Vagina (tissue), 2 donors: ENCODE results near the gene SLC16A9.

Experiments used
- POLR2AphosphoS5 ChIP-seq, 2 donors: sonication (generic); formaldehyde crosslinking; IDR thresholded peaks; one replicate each; pipeline ENCODE4 v1.9.0; 2017; ENCODE audit warnings: antibody characterized with exemption in 2 of 2, mild to moderate bottlenecking in 2 of 2, low read depth in 1 of 2; ENCODE audit not compliant: insufficient read depth in 1 of 2
- TF ChIP-seq, protein P1 (sequence below), 3 experiments: fragments of 450-650 bp in 2 of 3; fragments of 200-600 bp in 1 of 3; sonication (generic) in 1 of 3; IDR thresholded peaks; one replicate each; pipeline ENCODE4 v1.5.1; 2017 to 2019; ENCODE audit warnings: antibody characterized with exemption in 3 of 3, mild to moderate bottlenecking in 2 of 3, moderate library complexity in 2 of 3

DNA sequence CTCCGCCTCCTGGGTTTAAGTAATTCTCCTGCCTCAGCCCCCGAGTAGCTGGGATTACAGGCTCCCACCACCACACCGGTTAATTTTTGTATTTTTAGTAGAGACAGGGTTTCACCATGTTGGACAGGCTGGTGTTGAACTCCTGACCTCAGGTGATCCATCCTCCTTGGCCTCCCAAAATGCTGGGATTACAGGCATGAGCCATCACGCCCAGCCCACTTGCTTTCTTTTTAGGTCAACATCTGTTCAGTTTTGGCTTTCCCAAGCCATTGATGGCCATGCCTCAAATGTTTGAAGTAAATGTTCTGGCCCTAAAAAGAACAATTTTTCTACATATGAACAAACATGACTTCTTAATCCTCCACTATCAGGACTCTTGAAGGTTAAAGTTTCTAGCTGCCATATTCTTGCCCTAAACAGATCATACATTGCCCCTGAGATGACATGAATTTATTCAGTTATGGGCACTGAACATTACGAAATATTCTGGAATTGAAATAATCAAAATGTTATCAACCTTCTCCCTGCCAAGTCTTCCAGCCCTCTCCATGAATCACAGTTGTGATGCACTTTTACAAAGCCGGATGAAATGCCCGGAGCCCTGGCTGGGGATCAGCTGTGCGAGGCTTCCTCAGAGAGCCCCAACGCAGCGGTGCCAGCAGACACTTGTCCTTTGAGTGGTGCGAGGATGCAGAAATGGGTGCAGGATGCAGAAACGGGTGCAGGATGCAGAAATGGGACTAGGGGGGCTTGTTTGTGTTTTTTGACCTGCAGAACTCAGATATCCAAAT is 40.7 kb upstream of the SLC16A9 start:
- TF ChIP-seq, protein P1, sequence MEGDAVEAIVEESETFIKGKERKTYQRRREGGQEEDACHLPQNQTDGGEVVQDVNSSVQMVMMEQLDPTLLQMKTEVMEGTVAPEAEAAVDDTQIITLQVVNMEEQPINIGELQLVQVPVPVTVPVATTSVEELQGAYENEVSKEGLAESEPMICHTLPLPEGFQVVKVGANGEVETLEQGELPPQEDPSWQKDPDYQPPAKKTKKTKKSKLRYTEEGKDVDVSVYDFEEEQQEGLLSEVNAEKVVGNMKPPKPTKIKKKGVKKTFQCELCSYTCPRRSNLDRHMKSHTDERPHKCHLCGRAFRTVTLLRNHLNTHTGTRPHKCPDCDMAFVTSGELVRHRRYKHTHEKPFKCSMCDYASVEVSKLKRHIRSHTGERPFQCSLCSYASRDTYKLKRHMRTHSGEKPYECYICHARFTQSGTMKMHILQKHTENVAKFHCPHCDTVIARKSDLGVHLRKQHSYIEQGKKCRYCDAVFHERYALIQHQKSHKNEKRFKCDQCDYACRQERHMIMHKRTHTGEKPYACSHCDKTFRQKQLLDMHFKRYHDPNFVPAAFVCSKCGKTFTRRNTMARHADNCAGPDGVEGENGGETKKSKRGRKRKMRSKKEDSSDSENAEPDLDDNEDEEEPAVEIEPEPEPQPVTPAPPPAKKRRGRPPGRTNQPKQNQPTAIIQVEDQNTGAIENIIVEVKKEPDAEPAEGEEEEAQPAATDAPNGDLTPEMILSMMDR (IDR thresholded peaks at IDR 0.05) = no peak
- TF ChIP-seq POLR2AphosphoS5 (IDR thresholded peaks at IDR 0.05; ENCODE audit: insufficient read depth in 1 of 2, low read depth in 1 of 2) = no peak
